Astrocyte (in vitro differentiated cells and primary cell): ENCODE data around the gene CCDC88B. TPM values are rescaled to one million over a fixed set of nuclear protein-coding genes. Genes with fewer than 3 reads are reported as not detected.

Source experiments
- DNase-seq: peaks from one replicate; pipeline ENCODE4 v3.0.0-alpha.2; 2010; ENCODE audit warnings: low read depth
- FAIRE-seq: peaks from 2 replicates; lab custom pipeline; 2011; peaks lifted over from hg19 to GRCh38; lab: Jason Lieb, UNC
- H2AFZ ChIP-seq: 2 replicates; pipeline ENCODE4 v1.6.0; 2012; ENCODE audit warnings: low read depth, low read length, inconsistent platforms
- H3K27ac ChIP-seq: 2 replicates; pipeline ENCODE4 v1.5.1; 2011; ENCODE audit warnings: low read depth, low read length, inconsistent platforms
- H3K27me3 ChIP-seq: 2 replicates; pipeline ENCODE4 v1.6.0; 2011; ENCODE audit warnings: low read length, inconsistent platforms; ENCODE audit not compliant: insufficient read depth
- H3K36me3 ChIP-seq: 2 replicates; pipeline ENCODE4 v1.5.1; 2011; ENCODE audit warnings: low read length, inconsistent platforms; ENCODE audit not compliant: insufficient read depth
- H3K4me1 ChIP-seq: 2 replicates; pipeline ENCODE4 v1.5.1; 2011; ENCODE audit warnings: low read length, inconsistent platforms; ENCODE audit not compliant: insufficient read depth
- H3K4me2 ChIP-seq: 2 replicates; pipeline ENCODE4 v1.6.0; 2012; ENCODE audit warnings: low read length, inconsistent platforms
- H3K4me3 ChIP-seq: 2 replicates; pipeline ENCODE4 v1.5.1; 2011; ENCODE audit warnings: low read depth, mild to moderate bottlenecking, low read length, inconsistent platforms; ENCODE audit not compliant: insufficient read depth
- H3K79me2 ChIP-seq: 2 replicates; pipeline ENCODE4 v1.6.0; 2012; ENCODE audit warnings: mild to moderate bottlenecking, low read length, inconsistent platforms; ENCODE audit not compliant: insufficient read depth
- H3K9ac ChIP-seq: 2 replicates; pipeline ENCODE4 v1.6.0; 2012; ENCODE audit warnings: mild to moderate bottlenecking, low read length, inconsistent platforms
- H3K9me3 ChIP-seq: 2 replicates; pipeline ENCODE4 v1.5.1; 2012; ENCODE audit warnings: low read depth, mild to moderate bottlenecking, low read length, inconsistent platforms; ENCODE audit not compliant: insufficient read depth
- H4K20me1 ChIP-seq: 2 replicates; pipeline ENCODE4 v1.6.0; 2012; ENCODE audit warnings: low read length, inconsistent platforms; ENCODE audit not compliant: insufficient read depth
- H3K27ac Mint-ChIP-seq: one replicate; pipeline ENCODE4 v1.8.0; 2021; ENCODE audit warnings: mild to moderate bottlenecking, mixed read lengths; ENCODE audit not compliant: unreplicated experiment
- H3K27me3 Mint-ChIP-seq: one replicate; pipeline ENCODE4 v1.8.0; 2021; ENCODE audit warnings: low read depth, mixed read lengths; ENCODE audit not compliant: unreplicated experiment
- H3K36me3 Mint-ChIP-seq: one replicate; pipeline ENCODE4 v1.8.0; 2021; ENCODE audit warnings: low read depth, mixed read lengths; ENCODE audit not compliant: unreplicated experiment
- H3K4me1 Mint-ChIP-seq: one replicate; pipeline ENCODE4 v1.8.0; 2021; ENCODE audit warnings: low read depth, mixed read lengths; ENCODE audit not compliant: unreplicated experiment
- H3K4me3 Mint-ChIP-seq: one replicate; pipeline ENCODE4 v1.8.0; 2021; ENCODE audit warnings: mild to moderate bottlenecking, moderate library complexity, mixed read lengths; ENCODE audit not compliant: unreplicated experiment
- H3K9me3 Mint-ChIP-seq: one replicate; pipeline ENCODE4 v1.8.0; 2021; ENCODE audit warnings: mild to moderate bottlenecking, mixed read lengths; ENCODE audit not compliant: unreplicated experiment
- CTCF ChIP-seq: IDR thresholded peaks from 2 replicates; pipeline ENCODE4 v1.5.1; 2011; ENCODE audit warnings: low read depth, mild to moderate bottlenecking, inconsistent platforms, low read length, moderate library complexity; ENCODE audit not compliant: insufficient read depth
- EZH2 ChIP-seq: IDR thresholded peaks from 2 replicates; pipeline ENCODE4 v1.6.1; 2012; ENCODE audit warnings: mild to moderate bottlenecking, low read length, inconsistent platforms; ENCODE audit not compliant: insufficient read depth
- total RNA-seq: library from RNA; stranded (reverse); gene quantifications from 2 replicates; pipeline ENCODE4 v1.2.1, GENCODE V29; 2021

The CCDC88B gene
- total RNA-seq, 1 donor from 2014 or later = 1.2 TPM

GRCh38 chr11:64349404-64349803 lies 9.4 kb downstream of the CCDC88B start:
- Mint-ChIP-seq H3K27ac (no peak overlapping the region), H3K9me3 (no peaks in the 10 kb centered on the region), H3K27me3 (peaks cover 18% of the 10 kb centered on the region), H3K4me1 (no peaks in the 10 kb centered on the region), H3K36me3 (no peaks in the 10 kb centered on the region), H3K4me3 (no peak overlapping the region)
- H3K27ac ChIP-seq = no peak overlapping the region
- TF ChIP-seq EZH2 = no peak
- no peak for TF ChIP-seq CTCF
- H3K36me3 ChIP-seq = no peaks in the 10 kb centered on the region
- H3K27me3 ChIP-seq = no peaks in the 10 kb centered on the region
- H4K20me1 ChIP-seq = no peaks in the 10 kb centered on the region
- FAIRE-seq (no peak), DNase-seq (no peak)
- no peaks in the 10 kb centered on the region for H3K4me1 ChIP-seq
- H3K4me3 ChIP-seq = no peak overlapping the region
- H3K4me2 ChIP-seq = no peak overlapping the region
- H3K9ac ChIP-seq = no peak overlapping the region
- no peaks in the 10 kb centered on the region for H3K79me2 ChIP-seq
- no peak overlapping the region for H2AFZ ChIP-seq
- H3K9me3 ChIP-seq = no peaks in the 10 kb centered on the region

- no peak for FAIRE-seq
- Histone ChIP-seq H3K79me2 (no peaks in the 10 kb centered on the region), H3K27ac (no peak overlapping the region), H3K9me3 (no peaks in the 10 kb centered on the region), H4K20me1 (no peaks in the 10 kb centered on the region), H3K4me1 (peaks cover 9% of the 10 kb centered on the region), H3K27me3 (no peaks in the 10 kb centered on the region), H3K9ac (no peak overlapping the region), H3K36me3 (no peaks in the 10 kb centered on the region), H3K4me2 (no peak overlapping the region), H3K4me3 (no peak overlapping the region), H2AFZ (no peak overlapping the region)
- Mint-ChIP-seq H3K4me1 (no peaks in the 10 kb centered on the region), H3K9me3 (no peaks in the 10 kb centered on the region), H3K36me3 (no peaks in the 10 kb centered on the region), H3K27ac (no peak overlapping the region), H3K4me3 (no peak overlapping the region), H3K27me3 (peaks cover 11% of the 10 kb centered on the region)
- TF ChIP-seq EZH2 = no peak
- TF ChIP-seq CTCF = no peak
- DNase-seq = no peak
Measured at GRCh38 chr11:64351136-64351631, 11.2 kb downstream of the CCDC88B start.

- Mint-ChIP-seq H3K36me3 (no peaks in the 10 kb centered on the region), H3K4me3 (no peak overlapping the region), H3K9me3 (no peaks in the 10 kb centered on the region), H3K27ac (no peak overlapping the region), H3K4me1 (peaks cover 5% of the 10 kb centered on the region), H3K27me3 (peaks cover 7% of the 10 kb centered on the region)
- no peaks in the 10 kb centered on the region for H3K9me3 ChIP-seq
- no peaks in the 10 kb centered on the region for H3K27me3 ChIP-seq
- no peak overlapping the region for H3K27ac ChIP-seq
- TF ChIP-seq CTCF (no peak), EZH2 (no peak)
- no peak overlapping the region for H3K4me2 ChIP-seq
- H3K9ac ChIP-seq = no peak overlapping the region
- no peaks in the 10 kb centered on the region for H3K36me3 ChIP-seq
- no peak overlapping the region for H3K4me3 ChIP-seq
- no peak overlapping the region for H2AFZ ChIP-seq
- DNase-seq = no peak
- H3K79me2 ChIP-seq = no peaks in the 10 kb centered on the region
- H3K4me1 ChIP-seq = peaks cover 9% of the 10 kb centered on the region
- H4K20me1 ChIP-seq = no peaks in the 10 kb centered on the region
- FAIRE-seq = no peak
Measured at GRCh38 chr11:64352099-64352994, 12.3 kb downstream of the CCDC88B start.
